Amniotic epithelial cell (primary cell): Measurements from ENCODE around the gene MRPL43.

Source experiments
- DNase-seq: peaks from one replicate; pipeline ENCODE4 v3.0.0-alpha.2; 2010; ENCODE audit warnings: low read depth

Gene MRPL43

GRCh38 chr10:101002456-101002855, 15.2 kb upstream of the MRPL43 start:
- DNase-seq, result no peak

- no peak for DNase-seq
These were observed 14.3 kb upstream of the MRPL43 start for GRCh38 chr10:101001659-101002035.

- DNase-seq, result peak; percentile 75
These were observed 13.8 kb upstream of the MRPL43 start for GRCh38 chr10:101000915-101001658.

- DNase-seq, result peak; percentile 17
These were observed 13.0 kb upstream of the MRPL43 start for GRCh38 chr10:101000127-101000914.

- no peak for DNase-seq
These were observed 12.4 kb upstream of the MRPL43 start, which contains the start of gene LZTS2 for GRCh38 chr10:100999742-101000126. LZTS2 (plus strand) TSS chr10:100999808; CDS start chr10:101002539, 2,731 bp downstream.

GRCh38 chr10:100998991-100999741, 11.9 kb upstream of the MRPL43 start:
- peak; percentile 50 for DNase-seq

- peak; percentile 79 for DNase-seq
These were observed 11.1 kb upstream of the MRPL43 start for GRCh38 chr10:100998183-100998990.

- peak; percentile 61 for DNase-seq
These were observed 10.3 kb upstream of the MRPL43 start for GRCh38 chr10:100997360-100998182.

- DNase-seq, result no peak
These were observed 9.5 kb upstream of the MRPL43 start for GRCh38 chr10:100996678-100997359.

GRCh38 chr10:100995181-100995580, 7.9 kb upstream of the MRPL43 start:
- DNase-seq, result no peak

GRCh38 chr10:100993986-100994708, 6.8 kb upstream of the MRPL43 start:
- DNase-seq, result no peak

GRCh38 chr10:100989088-100989487, 1.8 kb upstream of the MRPL43 start:
- no peak for DNase-seq

- DNase-seq, result no peak
These were observed 869 bp upstream of the MRPL43 start for GRCh38 chr10:100988166-100988565.

GRCh38 chr10:100987685-100988049, 370 bp upstream of the MRPL43 start:
- DNase-seq, result no peak

- DNase-seq, result no peak
These were observed 710 bp downstream of the MRPL43 start for GRCh38 chr10:100986623-100986951.

GRCh38 chr10:100985336-100985735, 2.0 kb downstream of the MRPL43 start:
- DNase-seq, result no peak

GRCh38 chr10:100984672-100985177, 2.6 kb downstream of the MRPL43 start:
- DNase-seq, result no peak

GRCh38 chr10:100983868-100984671, 3.2 kb downstream of the MRPL43 start:
- DNase-seq, result no peak
